Caco-2 (cell line): Measurements from ENCODE around the gene WIPF3. TPM values are rescaled to one million over a fixed set of nuclear protein-coding genes. Genes with fewer than 3 reads are reported as not detected.

Experiments used
- BruUV-seq: library from RNA; stranded (reverse); fragments of 400-500 nt; replicated peaks from 2 replicates; lab custom pipeline; 2021; lab: Mats Ljungman, UMichigan
- CTCF ChIA-PET: fragments of 300-600 bp; sonication (Branson Sonifier 250); formaldehyde crosslinking; loops from one replicate; lab custom pipeline; 2022; ENCODE audit warnings: antibody characterized with exemption; lab: Charles Lee
- POLR2A ChIA-PET: fragments of 300-600 bp; sonication (Branson Sonifier 250); formaldehyde crosslinking; loops from one replicate; lab custom pipeline; 2022; ENCODE audit warnings: antibody characterized with exemption; lab: Charles Lee
- DNase-seq, 2 experiments: peaks; one replicate each; pipeline versions ENCODE4 v3.0.0 to v3.0.0-alpha.2; 2020 to 2022
- H3K27me3 ChIP-seq: replicated peaks from 2 replicates; pipeline ENCODE4 v1.6.0; 2011; ENCODE audit warnings: low read length; ENCODE audit not compliant: control insufficient read depth, insufficient read depth
- H3K36me3 ChIP-seq: 2 replicates; pipeline ENCODE4 v1.5.1; 2011; ENCODE audit warnings: low read length; ENCODE audit not compliant: control insufficient read depth, insufficient read depth
- H3K4me1 ChIP-seq: fragments of 250-450 bp; sonication (Bioruptor Pico); 2 replicates; pipeline ENCODE4 v1.5.1; 2020; ENCODE audit warnings: mild to moderate bottlenecking
- H3K4me3 ChIP-seq: 2 replicates; pipeline ENCODE4 v1.5.1; 2011; ENCODE audit warnings: low read depth, mild to moderate bottlenecking, control low read depth, low read length
- H3K9me3 ChIP-seq: fragments of 250-450 bp; sonication (Bioruptor Pico); 2 replicates; pipeline ENCODE4 v1.5.1; 2020; ENCODE audit warnings: mild to moderate bottlenecking, moderate library complexity
- H3K27ac Mint-ChIP-seq: one replicate; pipeline ENCODE4 v1.8.0; 2022; ENCODE audit warnings: mixed read lengths; ENCODE audit not compliant: unreplicated experiment
- H3K27me3 Mint-ChIP-seq: one replicate; pipeline ENCODE4 v1.8.0; 2022; ENCODE audit warnings: mixed read lengths; ENCODE audit not compliant: insufficient read depth, unreplicated experiment
- H3K36me3 Mint-ChIP-seq: one replicate; pipeline ENCODE4 v1.8.0; 2022; ENCODE audit warnings: mild to moderate bottlenecking, mixed read lengths; ENCODE audit not compliant: insufficient read depth, unreplicated experiment
- H3K4me1 Mint-ChIP-seq: one replicate; pipeline ENCODE4 v1.8.0; 2022; ENCODE audit warnings: low read depth, mixed read lengths; ENCODE audit not compliant: unreplicated experiment
- H3K4me3 Mint-ChIP-seq: one replicate; pipeline ENCODE4 v1.8.0; 2022; ENCODE audit warnings: mild to moderate bottlenecking, moderate library complexity, mixed read lengths; ENCODE audit not compliant: unreplicated experiment
- H3K9me3 Mint-ChIP-seq: one replicate; pipeline ENCODE4 v1.8.0; 2022; ENCODE audit warnings: mixed read lengths; ENCODE audit not compliant: unreplicated experiment
- intact Hi-C: fragments of 100-400 bp; cut with micrococcal nuclease; formaldehyde crosslinking; loops from one replicate; pipeline ENCODE4 v1.10.0; 2022; ENCODE audit not compliant: unreplicated experiment
- total RNA-seq: library from RNA; stranded (reverse); gene quantifications from 2 replicates; pipeline ENCODE4 v1.2.3, GENCODE V29; 2022
- TF ChIP-seq, protein P1 (sequence below), 2 experiments: fragments of 200-600 bp in 1 of 2; IDR thresholded peaks; 1 replicate in 1 of 2; 2 replicates in 1 of 2; pipeline versions ENCODE4 v1.5.1 to v1.8.0; 2011 to 2022; ENCODE audit warnings: antibody characterized with exemption in 1 of 2, control low read depth in 1 of 2, inconsistent platforms in 1 of 2, low read depth in 1 of 2, low read length in 1 of 2, mild to moderate bottlenecking in 1 of 2, moderate library complexity in 1 of 2; ENCODE audit not compliant: insufficient read depth in 1 of 2, severe bottlenecking in 1 of 2, unreplicated experiment in 1 of 2

WIPF3 gene
- total RNA-seq, 1 experiment from 2014 or later, result 1.2 TPM

DNA sequence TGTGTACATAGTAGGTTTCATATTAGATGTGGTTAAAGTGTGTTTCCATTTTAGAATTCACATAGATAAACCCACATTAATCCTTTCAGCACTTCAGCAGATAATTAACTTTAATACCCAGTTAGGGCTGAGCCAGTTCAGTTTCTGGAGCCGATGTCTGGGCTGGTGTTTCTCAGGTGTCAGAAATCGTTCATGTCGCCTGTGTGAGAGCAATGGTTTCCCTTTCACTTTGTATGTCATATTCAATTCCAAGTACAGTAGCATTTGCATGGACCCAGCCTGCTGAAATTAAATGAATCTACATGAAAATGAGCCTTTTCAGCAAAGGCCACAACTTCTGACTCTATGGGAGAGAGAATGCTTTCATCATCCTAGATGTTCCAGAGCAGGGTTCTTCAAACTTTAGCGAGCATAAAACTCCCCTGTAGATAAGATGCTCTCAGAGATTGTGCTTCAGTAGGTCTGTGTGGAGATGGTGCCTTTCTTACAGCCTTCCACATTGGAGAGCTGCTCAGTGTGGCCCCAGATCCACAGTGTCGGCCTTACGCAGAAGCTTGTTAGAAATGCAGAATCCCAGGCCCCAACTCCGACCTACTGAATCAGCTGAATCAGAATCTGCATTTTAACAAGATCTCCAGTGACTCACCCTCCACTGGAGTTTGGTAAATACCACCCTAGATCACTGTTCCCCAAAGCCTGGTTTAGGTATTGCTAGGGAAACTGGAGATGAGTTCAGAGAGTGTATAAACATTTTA is 19.6 kb downstream of the WIPF3 start:
- DNase-seq, result no peak
- Mint-ChIP-seq H3K4me1 (no peaks in the 10 kb centered on the region), H3K27me3 (peaks cover 5% of the 10 kb centered on the region), H3K36me3 (no peaks in the 10 kb centered on the region), H3K27ac (no peak overlapping the region), H3K4me3 (no peak overlapping the region), H3K9me3 (no peaks in the 10 kb centered on the region)
- Histone ChIP-seq H3K9me3 (no peaks in the 10 kb centered on the region), H3K36me3 (no peaks in the 10 kb centered on the region), H3K4me3 (no peak overlapping the region), H3K4me1 (no peaks in the 10 kb centered on the region), H3K27me3 (peaks cover 1% of the 10 kb centered on the region; the same call in 1 of the 2 replicates)
- ChIA-PET POLR2A (no interaction called here), CTCF (no interaction called here)
- TF ChIP-seq, protein P1, sequence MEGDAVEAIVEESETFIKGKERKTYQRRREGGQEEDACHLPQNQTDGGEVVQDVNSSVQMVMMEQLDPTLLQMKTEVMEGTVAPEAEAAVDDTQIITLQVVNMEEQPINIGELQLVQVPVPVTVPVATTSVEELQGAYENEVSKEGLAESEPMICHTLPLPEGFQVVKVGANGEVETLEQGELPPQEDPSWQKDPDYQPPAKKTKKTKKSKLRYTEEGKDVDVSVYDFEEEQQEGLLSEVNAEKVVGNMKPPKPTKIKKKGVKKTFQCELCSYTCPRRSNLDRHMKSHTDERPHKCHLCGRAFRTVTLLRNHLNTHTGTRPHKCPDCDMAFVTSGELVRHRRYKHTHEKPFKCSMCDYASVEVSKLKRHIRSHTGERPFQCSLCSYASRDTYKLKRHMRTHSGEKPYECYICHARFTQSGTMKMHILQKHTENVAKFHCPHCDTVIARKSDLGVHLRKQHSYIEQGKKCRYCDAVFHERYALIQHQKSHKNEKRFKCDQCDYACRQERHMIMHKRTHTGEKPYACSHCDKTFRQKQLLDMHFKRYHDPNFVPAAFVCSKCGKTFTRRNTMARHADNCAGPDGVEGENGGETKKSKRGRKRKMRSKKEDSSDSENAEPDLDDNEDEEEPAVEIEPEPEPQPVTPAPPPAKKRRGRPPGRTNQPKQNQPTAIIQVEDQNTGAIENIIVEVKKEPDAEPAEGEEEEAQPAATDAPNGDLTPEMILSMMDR (IDR thresholded peaks at IDR 0.05; ENCODE audit: insufficient read depth in 1 of 2, low read depth in 1 of 2, low read length in 1 of 2, severe bottlenecking in 1 of 2, unreplicated experiment in 1 of 2), result no peak
- intact Hi-C loops, result no loop called here
- BruUV-seq, result no TSS peak

DNA sequence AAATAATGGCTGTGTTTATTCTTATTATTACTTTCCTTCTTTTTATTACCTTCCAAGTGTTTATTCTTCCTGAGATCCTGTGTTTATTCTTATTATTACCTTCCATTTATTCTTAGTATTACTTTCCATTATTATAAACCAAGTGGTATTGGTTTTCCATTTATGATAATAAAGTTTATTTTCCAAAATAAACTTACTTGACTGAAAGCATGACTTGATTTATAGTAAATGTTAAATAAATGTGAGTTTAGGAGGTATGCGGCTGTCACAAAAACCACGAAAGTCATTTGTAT is 20.2 kb downstream of the WIPF3 start:
- peaks cover 1% of the 10 kb centered on the region; the same call in 1 of the 2 replicates for H3K27me3 ChIP-seq
- no peak for DNase-seq
- H3K4me3 ChIP-seq, result no peak overlapping the region
- no TSS peak for BruUV-seq
- H3K4me1 Mint-ChIP-seq, result no peaks in the 10 kb centered on the region
- no peaks in the 10 kb centered on the region; the same call in 1 of the 2 replicates for H3K9me3 ChIP-seq
- ChIA-PET CTCF (no interaction called here), POLR2A (no interaction called here)
- no peaks in the 10 kb centered on the region for H3K36me3 ChIP-seq
- intact Hi-C loops, result no loop called here
- no peak overlapping the region for H3K27ac Mint-ChIP-seq
- H3K4me1 ChIP-seq, result no peaks in the 10 kb centered on the region
- H3K4me3 Mint-ChIP-seq, result no peak overlapping the region
- TF ChIP-seq, protein P1 (IDR thresholded peaks at IDR 0.05; ENCODE audit: insufficient read depth in 1 of 2, low read depth in 1 of 2, low read length in 1 of 2, severe bottlenecking in 1 of 2, unreplicated experiment in 1 of 2), result no peak
- H3K27me3 Mint-ChIP-seq, result peaks cover 4% of the 10 kb centered on the region
- peaks cover under 1% of the 10 kb centered on the region for H3K9me3 Mint-ChIP-seq
- H3K36me3 Mint-ChIP-seq, result no peaks in the 10 kb centered on the region

DNA sequence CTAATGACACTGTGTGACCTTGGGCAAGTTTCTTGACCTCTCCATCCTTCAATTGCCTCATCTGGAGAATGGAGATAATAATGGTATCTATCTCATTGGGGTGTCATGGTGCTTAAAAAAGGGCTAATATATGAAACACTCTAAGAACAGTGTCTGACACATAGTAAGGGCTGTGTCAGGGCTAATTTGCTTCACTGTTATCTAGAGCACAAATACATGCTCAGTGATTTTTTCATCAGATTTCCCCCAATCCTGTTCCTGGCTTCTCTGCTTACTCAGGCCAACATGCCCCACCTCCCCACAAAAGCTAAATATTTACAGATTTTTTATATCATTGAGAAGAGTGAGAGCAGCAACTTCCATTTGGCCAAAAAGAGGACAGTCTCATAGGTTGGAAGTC is 20.6 kb downstream of the WIPF3 start:
- Mint-ChIP-seq H3K4me3 (no peak overlapping the region), H3K9me3 (peaks cover 5% of the 10 kb centered on the region), H3K27me3 (no peaks in the 10 kb centered on the region), H3K4me1 (no peaks in the 10 kb centered on the region), H3K27ac (no peak overlapping the region), H3K36me3 (no peaks in the 10 kb centered on the region)
- H3K9me3 ChIP-seq, result no peaks in the 10 kb centered on the region; the same call in 1 of the 2 replicates
- no peaks in the 10 kb centered on the region for H3K36me3 ChIP-seq
- peaks cover 1% of the 10 kb centered on the region; the same call in 1 of the 2 replicates for H3K27me3 ChIP-seq
- no peak overlapping the region for H3K4me3 ChIP-seq
- no peaks in the 10 kb centered on the region for H3K4me1 ChIP-seq
- BruUV-seq, result no TSS peak
- ChIA-PET POLR2A (no interaction called here), CTCF (no interaction called here)
- intact Hi-C loops, result no loop called here
- TF ChIP-seq, protein P1 (IDR thresholded peaks at IDR 0.05; ENCODE audit: insufficient read depth in 1 of 2, low read depth in 1 of 2, low read length in 1 of 2, severe bottlenecking in 1 of 2, unreplicated experiment in 1 of 2), result no peak
- DNase-seq, result no peak
